GM08714 (cell line): Measurements from ENCODE around the gene RAC3.

Source experiments
- H3K4me3 ChIP-seq: fragments of 200-500 bp; sonication (Bioruptor generic); 2 replicates; pipeline ENCODE4 v1.5.1; 2014; ENCODE audit warnings: mild to moderate bottlenecking, low read length, inconsistent platforms
- ZNF274 ChIP-seq: IDR thresholded peaks from 2 replicates; pipeline ENCODE4 v1.6.1; 2012; ENCODE audit warnings: mild to moderate bottlenecking, low read depth, low read length

The RAC3 gene

GRCh38 chr17:82055023-82055964, 23.8 kb downstream of the RAC3 start:
- H3K4me3 ChIP-seq = no peak overlapping the region
- no peak for TF ChIP-seq ZNF274

DNA sequence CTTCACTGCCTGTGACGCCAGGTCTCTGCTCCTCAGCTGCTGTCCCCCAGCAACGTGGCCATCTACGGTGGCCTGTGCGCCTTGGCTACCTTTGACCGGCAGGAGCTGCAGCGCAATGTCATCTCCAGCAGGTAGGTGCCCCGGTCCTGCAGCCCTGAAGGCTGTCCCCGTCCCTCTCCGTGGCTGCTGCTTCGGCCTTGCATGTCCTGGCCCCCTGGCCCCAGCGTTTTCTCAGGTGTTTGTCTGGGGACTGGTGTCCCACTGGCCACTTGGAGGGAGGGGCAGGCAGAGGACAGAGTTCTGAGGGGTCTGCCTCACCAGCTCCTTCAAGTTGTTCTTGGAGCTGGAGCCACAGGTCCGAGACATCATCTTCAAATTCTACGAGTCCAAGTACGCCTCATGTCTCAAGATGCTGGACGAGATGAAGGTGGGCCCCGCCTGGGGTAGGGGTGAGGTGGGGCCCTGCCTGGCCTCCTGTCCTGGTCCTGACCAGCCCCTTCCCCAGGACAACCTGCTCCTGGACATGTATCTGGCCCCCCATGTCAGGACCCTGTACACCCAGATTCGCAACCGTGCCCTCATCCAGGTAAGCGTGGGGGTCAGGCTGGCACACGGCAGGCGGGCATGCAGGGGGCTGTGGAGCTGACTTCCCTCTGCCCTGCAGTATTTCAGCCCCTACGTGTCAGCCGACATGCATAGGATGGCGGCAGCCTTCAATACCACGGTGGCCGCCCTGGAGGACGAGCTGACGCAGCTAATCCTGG, 24.7 kb downstream of the RAC3 start:
- H3K4me3 ChIP-seq = no peak overlapping the region
- no peak for TF ChIP-seq ZNF274

DNA sequence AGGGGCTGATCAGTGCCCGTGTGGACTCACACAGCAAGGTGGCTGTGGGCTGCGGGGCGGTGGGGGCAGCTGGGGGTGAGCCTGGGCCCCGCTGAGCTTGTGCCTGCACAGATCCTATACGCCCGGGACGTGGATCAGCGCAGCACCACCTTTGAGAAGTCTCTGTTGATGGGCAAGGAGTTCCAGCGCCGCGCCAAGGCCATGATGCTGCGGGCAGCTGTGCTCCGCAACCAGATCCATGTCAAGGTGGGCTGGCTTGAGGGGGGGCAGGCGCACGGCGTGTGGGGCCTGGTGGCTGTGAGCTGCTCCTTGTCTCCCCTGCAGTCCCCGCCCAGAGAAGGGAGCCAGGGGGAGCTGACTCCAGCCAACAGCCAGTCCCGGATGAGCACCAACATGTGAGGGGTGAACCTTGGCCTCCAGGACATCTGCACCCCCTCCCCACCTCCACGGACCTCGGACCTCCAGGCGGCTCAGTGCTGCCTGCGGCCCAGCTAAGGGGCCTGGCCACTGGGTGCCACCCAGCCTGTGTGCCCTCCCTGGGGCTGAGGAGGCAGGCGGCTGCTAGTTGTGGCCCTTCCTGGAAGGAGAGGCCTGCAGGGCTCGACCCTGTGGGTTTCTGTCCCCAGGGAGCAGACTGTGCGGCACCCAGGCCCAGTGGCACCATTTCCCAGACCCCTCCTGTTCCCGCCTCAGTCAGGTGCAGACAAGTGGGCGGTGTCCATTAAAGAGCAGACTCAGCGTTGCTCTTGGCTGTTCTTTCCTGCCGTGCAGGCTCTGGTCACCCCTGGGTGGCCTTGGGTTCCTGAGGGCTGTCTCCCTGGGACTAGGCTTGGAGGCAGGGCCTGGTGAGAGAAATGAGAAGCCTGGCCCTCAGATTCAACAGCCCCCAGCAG, 25.5 kb downstream of the RAC3 start:
- no peak for TF ChIP-seq ZNF274
- no peak overlapping the region for H3K4me3 ChIP-seq

DNA sequence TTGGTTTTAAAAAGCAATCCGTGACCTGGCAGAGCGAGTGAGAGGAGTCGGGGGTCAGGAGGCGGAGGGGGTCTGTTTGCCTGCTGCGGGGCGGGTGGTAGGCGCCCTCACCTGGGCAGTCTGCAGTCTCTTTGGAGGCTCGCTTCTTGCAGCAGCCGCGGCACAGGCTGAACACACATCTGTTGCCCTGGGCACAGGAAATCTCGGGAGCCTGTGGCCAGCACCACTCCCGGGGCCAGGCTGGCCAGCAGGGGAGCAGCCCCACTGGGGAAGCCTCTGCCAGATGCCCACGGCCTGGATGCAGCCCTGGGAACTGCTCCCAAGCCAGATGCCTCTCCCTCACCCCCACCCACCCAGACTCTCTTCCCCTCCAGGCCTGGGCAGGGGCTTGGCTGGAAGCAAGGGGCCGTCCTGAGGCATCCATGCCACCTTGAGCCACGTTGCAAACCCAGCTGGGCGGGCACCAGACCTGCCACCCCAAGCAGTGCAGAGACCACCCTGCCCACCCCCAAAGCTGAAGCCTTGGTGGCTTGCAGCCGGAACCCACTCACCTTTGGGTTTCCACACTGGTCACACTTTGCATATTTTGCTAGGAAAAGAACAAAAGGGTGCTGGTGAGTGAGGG, 26.9 kb downstream of the RAC3 start:
- no peak overlapping the region for H3K4me3 ChIP-seq
- TF ChIP-seq ZNF274 = no peak

DNA sequence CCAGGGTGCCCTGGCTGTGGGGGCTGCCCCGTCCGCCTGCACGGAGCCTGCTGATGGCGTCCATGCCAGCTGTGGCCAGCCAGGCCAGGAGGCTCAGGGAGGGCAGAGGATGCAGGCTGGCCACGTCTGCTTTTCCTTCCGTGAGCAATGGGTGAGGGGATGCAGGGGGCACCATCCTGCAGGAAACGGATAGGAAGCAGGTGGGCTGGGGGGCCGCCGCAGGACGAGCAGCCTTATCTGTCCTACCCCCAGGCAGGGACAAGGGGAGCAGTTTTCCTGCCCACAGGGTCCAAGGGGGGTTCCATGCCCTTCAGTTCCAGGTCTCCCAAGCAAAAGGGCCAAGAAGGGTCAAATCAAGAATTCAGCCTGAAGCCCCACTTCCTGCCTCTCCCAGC, 27.4 kb downstream of the RAC3 start:
- no peak for TF ChIP-seq ZNF274
- H3K4me3 ChIP-seq = no peak overlapping the region

DNA sequence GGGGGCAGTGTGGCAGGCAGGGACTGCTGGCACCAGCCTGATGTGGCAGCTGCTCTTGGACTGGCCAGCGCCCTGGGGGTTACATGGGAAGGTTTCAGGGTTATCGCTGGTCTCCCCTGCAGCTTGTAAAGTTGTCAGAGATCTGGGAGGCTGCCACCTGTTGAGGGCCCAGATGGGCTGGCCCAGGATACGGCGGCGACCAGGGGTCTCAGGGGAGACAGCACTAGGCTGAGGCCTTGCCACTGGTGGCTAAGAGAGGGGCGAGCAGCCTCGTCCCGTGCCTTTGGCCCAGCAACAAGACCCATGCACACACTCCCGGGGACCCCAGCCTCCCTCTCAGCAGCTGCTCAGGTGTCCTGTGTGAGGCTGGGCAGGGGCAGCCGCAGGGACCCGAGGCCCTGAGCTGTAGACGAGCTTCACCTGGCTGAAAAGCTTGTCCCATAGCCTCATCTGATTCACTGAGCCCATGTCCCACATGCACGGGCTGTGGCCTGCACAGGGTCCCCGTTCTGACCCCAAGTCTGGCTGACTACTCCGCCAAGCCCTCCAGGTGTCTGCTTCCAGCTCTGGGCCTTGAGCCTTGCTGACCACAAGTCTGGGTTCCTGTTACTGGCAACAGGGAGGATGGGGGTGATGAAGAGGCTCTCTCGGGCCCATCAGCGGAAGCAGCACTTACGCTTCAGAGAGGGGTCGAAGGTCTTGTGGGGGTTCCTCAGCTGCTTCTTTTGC, 28.0 kb downstream of the RAC3 start:
- no peak overlapping the region for H3K4me3 ChIP-seq
- no peak for TF ChIP-seq ZNF274

GRCh38 chr17:82060001-82060380, 28.5 kb downstream of the RAC3 start:
- no peak for TF ChIP-seq ZNF274
- no peak overlapping the region for H3K4me3 ChIP-seq

- TF ChIP-seq ZNF274 = no peak
- no peak overlapping the region for H3K4me3 ChIP-seq
These were observed 29.1 kb downstream of the RAC3 start for GRCh38 chr17:82060614-82061013.

GRCh38 chr17:82061047-82061925, 29.8 kb downstream of the RAC3 start:
- TF ChIP-seq ZNF274 = no peak
- no peak overlapping the region for H3K4me3 ChIP-seq

- no peak for TF ChIP-seq ZNF274
- no peak overlapping the region for H3K4me3 ChIP-seq
These were observed 30.9 kb downstream of the RAC3 start for GRCh38 chr17:82062076-82062983.

GRCh38 chr17:82062984-82063368, 31.5 kb downstream of the RAC3 start:
- no peak overlapping the region for H3K4me3 ChIP-seq
- TF ChIP-seq ZNF274 = no peak
